Liver (tissue), 3 donors: ENCODE data around the gene MMRN1.

Experiments used
- CTCF ChIP-seq: fragments of 150-350 bp; IDR thresholded peaks from 2 replicates; pipeline ENCODE4 v1.5.1; 2017; ENCODE audit warnings: improper control_type of control experiment, low read depth, low read length; ENCODE audit not compliant: missing input control
- EGR1 ChIP-seq, 2 donors: IDR thresholded peaks; 2 replicates each; pipeline ENCODE4 v1.6.1; 2016 to 2018; ENCODE audit warnings: antibody characterized with exemption in 2 of 2, low read depth in 2 of 2
- GABPA ChIP-seq, 2 donors: IDR thresholded peaks in 1 of 2; conservative IDR thresholded peaks in 1 of 2; 2 replicates each; pipeline ENCODE4 v1.6.1; 2016; ENCODE audit warnings: antibody characterized with exemption in 2 of 2, mild to moderate bottlenecking in 1 of 2, moderate library complexity in 1 of 2
- MAX ChIP-seq: IDR thresholded peaks from 2 replicates; pipeline ENCODE4 v1.6.1; 2016; ENCODE audit warnings: antibody characterized with exemption
- RAD21 ChIP-seq, 2 donors: IDR thresholded peaks; 2 replicates each; pipeline ENCODE4 v1.6.1; 2016; ENCODE audit warnings: antibody characterized with exemption in 2 of 2, mild to moderate bottlenecking in 2 of 2
- REST ChIP-seq: IDR thresholded peaks from 2 replicates; pipeline ENCODE4 v1.6.1; 2016; ENCODE audit warnings: antibody characterized with exemption, mild to moderate bottlenecking
- RXRA ChIP-seq, 2 donors: IDR thresholded peaks; 2 replicates each; pipeline ENCODE4 v1.6.1; 2017 to 2018; ENCODE audit warnings: antibody characterized with exemption in 2 of 2, mild to moderate bottlenecking in 1 of 2
- SP1 ChIP-seq: IDR thresholded peaks from 2 replicates; pipeline ENCODE4 v1.6.1; 2018; ENCODE audit warnings: antibody characterized with exemption, mild to moderate bottlenecking
- TAF1 ChIP-seq: conservative IDR thresholded peaks from 2 replicates; pipeline ENCODE4 v1.6.1; 2016; ENCODE audit warnings: antibody characterized with exemption, mild to moderate bottlenecking
- YY1 ChIP-seq: IDR thresholded peaks from 2 replicates; pipeline ENCODE4 v1.6.1; 2016; ENCODE audit warnings: antibody characterized with exemption, mild to moderate bottlenecking
- donor health status: healthy.
- donor health status: healthy.

GRCh38 chr4:89876548-89876947 lies 18.1 kb upstream of the MMRN1 start:
- TF ChIP-seq CTCF = no peak
- TF ChIP-seq REST = no peak
- TF ChIP-seq YY1 = no peak
- TF ChIP-seq MAX = no peak
- TF ChIP-seq EGR1 (IDR thresholded peaks at IDR 0.05; ENCODE audit: low read depth in 2 of 2) = no peak
- no peak for TF ChIP-seq GABPA (IDR thresholded peaks at IDR 0.05 in 1 of 2, conservative IDR thresholded peaks at IDR 0.05 in 1 of 2)
- no peak for TF ChIP-seq TAF1
- no peak for TF ChIP-seq RAD21 (IDR thresholded peaks at IDR 0.05)
- TF ChIP-seq RXRA (IDR thresholded peaks at IDR 0.05) = no peak
- TF ChIP-seq SP1 = no peak
